Activated CD8-positive, alpha-beta memory T cell treated with anti-CD3 and anti-CD28 coated beads for 48 hours (primary cell): ENCODE data around the gene ADCYAP1.
"Not testable (repeated sequence)": the region's sequence is repeated elsewhere in the genome, so short reads cannot be mapped to it uniquely, and the experiment has no call there.

Experiments used
- DNase-seq, 3 experiments: peaks; one replicate each; pipeline ENCODE4 v3.0.0-alpha.2; 2020; ENCODE audit warnings: low read depth in 2 of 3, low spot score in 2 of 3

Gene ADCYAP1

GRCh38 chr18:904218-905090, at the start of gene ADCYAP1:
ADCYAP1 (plus strand) TSS chr18:904871; CDS start chr18:905387, 516 bp downstream.
- DNase-seq = no peak

- DNase-seq = no peak
These were observed 46.7 kb upstream of the ADCYAP1 start for GRCh38 chr18:857986-858385.

DNA sequence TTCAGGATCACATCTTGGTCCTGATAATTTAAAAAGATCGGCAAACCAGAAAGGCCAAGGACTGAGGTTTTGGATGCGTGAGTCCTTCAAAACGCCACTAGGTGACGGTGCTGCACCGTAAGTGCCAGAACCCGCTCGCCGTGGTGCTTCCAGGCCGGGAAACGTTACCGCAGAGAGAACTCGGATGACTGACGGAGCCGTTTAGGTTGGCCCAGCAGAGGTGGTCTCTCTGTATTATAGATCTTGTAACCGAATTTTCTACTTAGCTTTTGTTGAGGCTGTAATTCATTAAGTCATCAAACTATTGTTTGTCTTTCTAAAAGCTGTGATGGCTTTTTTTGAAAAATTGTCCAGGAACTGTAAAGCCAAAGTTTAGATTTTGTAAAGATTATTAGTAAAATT, 39.8 kb upstream of the ADCYAP1 start:
- peak; percentile 1 to 38 (median 24) for DNase-seq

GRCh38 chr18:867257-867656, 37.4 kb upstream of the ADCYAP1 start:
- no peak for DNase-seq

GRCh38 chr18:873426-873825, 31.2 kb upstream of the ADCYAP1 start:
- not testable (repeated sequence) for DNase-seq

DNA sequence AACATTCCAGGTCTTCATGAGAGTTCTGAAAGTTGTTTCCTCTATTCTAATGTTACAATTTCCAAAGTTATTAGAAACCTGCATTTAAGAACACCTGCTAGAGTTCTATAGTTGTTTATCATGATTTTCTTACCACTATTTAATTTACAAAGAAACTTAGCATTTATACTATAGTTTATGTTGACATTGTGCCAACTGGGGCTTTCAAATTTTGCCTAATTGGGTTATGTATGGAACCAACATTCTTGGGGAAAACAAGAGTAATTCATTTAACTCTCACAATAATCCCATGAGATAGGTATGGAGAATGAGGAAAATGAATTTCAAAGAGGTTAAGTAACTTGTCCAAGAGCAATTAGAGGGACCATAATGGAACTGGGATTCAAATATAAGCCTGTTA, 28.8 kb upstream of the ADCYAP1 start:
- no peak for DNase-seq

DNA sequence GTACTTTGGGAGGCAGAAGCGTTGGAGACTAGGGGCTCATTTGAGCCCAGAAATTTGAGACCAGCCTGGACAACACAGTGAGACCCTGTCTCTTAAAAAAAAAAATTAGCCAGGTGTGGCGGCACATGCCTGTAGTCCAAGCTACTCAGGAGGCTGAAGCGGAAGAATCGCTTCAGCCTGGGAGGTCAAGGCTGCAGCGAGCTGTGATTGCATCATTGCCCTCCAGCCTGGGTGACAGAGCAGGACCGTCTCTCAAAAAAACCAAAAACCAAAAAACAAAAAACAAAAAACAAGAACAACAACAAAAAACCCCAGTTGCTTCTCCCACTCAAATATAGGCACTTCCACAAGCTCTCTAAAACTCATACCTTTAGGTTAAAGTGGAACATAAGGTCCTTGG, 27.4 kb upstream of the ADCYAP1 start:
- DNase-seq = no peak

GRCh38 chr18:886076-886475, 18.6 kb upstream of the ADCYAP1 start:
- no peak for DNase-seq

DNA sequence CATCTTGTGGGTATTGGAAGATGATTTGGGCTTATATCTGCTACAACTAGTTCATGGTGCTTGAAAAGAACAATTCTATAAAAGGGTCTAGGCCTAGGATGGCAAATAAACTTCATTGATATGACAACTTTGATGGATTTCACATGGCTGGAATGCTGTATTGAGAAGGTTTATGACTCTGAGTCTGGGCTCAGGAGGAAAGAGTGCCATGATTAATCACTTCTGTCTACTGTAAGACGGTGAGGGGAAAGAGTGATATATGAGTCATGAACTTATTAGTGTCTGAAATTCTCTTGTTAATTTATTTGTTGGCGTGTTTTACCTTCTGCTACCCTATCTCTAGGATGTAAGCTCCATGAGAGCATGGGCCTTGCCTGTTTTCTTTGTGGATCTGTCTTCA, 17.0 kb upstream of the ADCYAP1 start:
- no peak for DNase-seq

DNA sequence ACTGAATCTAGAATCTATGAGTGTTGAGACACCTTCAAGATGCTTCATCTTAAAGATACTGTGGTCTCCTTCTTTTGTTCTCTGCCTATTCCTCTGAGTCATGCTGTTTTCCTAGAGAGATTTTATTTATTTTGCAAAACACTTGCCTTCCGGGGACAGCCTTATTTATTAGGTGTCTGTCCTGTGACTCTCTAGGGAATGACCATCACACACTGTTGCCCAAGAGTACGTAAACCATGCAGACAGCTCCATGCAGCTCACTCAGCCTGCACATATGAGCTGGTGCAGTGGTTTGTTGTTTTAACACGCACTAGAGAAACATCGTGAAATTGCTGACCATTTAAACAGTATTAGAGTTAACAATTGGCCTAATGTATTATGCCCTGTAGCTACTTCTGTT, 12.4 kb upstream of the ADCYAP1 start:
- no peak for DNase-seq

GRCh38 chr18:896315-896714, 8.4 kb upstream of the ADCYAP1 start:
- DNase-seq = no peak

DNA sequence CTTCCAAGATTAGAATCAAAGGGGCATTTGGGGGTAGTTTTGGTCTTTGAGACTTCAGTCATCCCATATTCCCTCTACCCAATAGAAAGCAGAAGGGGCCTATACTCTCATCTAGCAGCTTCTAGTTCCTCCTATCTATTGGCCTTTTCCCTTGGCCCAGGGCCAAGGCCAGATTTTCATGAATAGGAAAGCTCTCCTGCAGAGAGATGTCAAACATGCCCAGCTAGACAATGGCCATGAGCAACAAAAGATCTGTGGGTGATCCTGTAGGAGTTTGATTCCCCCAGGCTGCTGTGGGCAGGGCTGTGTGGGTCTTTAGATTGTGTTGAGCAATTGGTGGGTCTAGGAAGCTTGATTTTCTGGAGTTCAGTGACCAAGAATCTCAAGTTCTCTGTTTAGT, 2.9 kb upstream of the ADCYAP1 start:
- no peak for DNase-seq

- no peak for DNase-seq
These were observed 2.4 kb upstream of the ADCYAP1 start for GRCh38 chr18:902229-902628.

DNA sequence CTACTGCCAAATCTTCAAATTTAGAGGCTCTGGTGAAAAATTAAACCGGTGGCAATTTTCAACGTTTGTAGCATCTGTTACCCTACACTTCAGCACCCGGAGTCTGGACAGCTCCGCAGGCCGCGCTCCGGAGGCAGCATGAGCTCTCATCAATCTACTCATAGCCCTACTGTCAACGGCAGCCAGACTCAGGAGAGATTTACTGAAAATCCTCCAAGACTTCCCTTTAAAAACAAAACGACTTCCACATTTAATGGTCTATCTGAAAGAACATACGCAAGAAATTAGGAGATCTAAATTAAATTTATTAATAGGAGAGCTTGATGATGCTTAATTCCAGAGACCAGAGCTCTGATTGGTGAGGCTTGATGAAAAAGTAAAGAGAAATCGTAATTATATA, 970 bp upstream of the ADCYAP1 start:
- DNase-seq = no peak

GRCh38 chr18:905307-905947, 756 bp downstream of the ADCYAP1 start:
- no peak for DNase-seq

- DNase-seq = no peak
These were observed 1.3 kb downstream of the ADCYAP1 start for GRCh38 chr18:905948-906415.

GRCh38 chr18:906416-907114, 1.9 kb downstream of the ADCYAP1 start:
- DNase-seq = no peak

- DNase-seq = no peak
These were observed 2.6 kb downstream of the ADCYAP1 start for GRCh38 chr18:907115-907884.

GRCh38 chr18:907885-908757, 3.5 kb downstream of the ADCYAP1 start:
- no peak for DNase-seq
